Stimulated activated CD8-positive, alpha-beta memory T cell treated with anti-CD3 and anti-CD28 coated beads, Interleukin-15, amount 100 ng/mL, for 24 hours (primary cell): ENCODE data around the gene TRIOBP.
A peak's percentile ranks its signal among the peaks of the same experiment; 100 is the strongest.
"Not testable (repeated sequence)": the region's sequence is repeated elsewhere in the genome, so short reads cannot be mapped to it uniquely, and the experiment has no call there.

ENCODE experiments used
- DNase-seq: peaks from one replicate; pipeline ENCODE4 v3.0.0-alpha.2; 2020; ENCODE audit warnings: low read depth

The TRIOBP gene, protein sequence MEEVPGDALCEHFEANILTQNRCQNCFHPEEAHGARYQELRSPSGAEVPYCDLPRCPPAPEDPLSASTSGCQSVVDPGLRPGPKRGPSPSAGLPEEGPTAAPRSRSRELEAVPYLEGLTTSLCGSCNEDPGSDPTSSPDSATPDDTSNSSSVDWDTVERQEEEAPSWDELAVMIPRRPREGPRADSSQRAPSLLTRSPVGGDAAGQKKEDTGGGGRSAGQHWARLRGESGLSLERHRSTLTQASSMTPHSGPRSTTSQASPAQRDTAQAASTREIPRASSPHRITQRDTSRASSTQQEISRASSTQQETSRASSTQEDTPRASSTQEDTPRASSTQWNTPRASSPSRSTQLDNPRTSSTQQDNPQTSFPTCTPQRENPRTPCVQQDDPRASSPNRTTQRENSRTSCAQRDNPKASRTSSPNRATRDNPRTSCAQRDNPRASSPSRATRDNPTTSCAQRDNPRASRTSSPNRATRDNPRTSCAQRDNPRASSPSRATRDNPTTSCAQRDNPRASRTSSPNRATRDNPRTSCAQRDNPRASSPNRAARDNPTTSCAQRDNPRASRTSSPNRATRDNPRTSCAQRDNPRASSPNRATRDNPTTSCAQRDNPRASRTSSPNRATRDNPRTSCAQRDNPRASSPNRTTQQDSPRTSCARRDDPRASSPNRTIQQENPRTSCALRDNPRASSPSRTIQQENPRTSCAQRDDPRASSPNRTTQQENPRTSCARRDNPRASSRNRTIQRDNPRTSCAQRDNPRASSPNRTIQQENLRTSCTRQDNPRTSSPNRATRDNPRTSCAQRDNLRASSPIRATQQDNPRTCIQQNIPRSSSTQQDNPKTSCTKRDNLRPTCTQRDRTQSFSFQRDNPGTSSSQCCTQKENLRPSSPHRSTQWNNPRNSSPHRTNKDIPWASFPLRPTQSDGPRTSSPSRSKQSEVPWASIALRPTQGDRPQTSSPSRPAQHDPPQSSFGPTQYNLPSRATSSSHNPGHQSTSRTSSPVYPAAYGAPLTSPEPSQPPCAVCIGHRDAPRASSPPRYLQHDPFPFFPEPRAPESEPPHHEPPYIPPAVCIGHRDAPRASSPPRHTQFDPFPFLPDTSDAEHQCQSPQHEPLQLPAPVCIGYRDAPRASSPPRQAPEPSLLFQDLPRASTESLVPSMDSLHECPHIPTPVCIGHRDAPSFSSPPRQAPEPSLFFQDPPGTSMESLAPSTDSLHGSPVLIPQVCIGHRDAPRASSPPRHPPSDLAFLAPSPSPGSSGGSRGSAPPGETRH (N-terminal part only)

DNA sequence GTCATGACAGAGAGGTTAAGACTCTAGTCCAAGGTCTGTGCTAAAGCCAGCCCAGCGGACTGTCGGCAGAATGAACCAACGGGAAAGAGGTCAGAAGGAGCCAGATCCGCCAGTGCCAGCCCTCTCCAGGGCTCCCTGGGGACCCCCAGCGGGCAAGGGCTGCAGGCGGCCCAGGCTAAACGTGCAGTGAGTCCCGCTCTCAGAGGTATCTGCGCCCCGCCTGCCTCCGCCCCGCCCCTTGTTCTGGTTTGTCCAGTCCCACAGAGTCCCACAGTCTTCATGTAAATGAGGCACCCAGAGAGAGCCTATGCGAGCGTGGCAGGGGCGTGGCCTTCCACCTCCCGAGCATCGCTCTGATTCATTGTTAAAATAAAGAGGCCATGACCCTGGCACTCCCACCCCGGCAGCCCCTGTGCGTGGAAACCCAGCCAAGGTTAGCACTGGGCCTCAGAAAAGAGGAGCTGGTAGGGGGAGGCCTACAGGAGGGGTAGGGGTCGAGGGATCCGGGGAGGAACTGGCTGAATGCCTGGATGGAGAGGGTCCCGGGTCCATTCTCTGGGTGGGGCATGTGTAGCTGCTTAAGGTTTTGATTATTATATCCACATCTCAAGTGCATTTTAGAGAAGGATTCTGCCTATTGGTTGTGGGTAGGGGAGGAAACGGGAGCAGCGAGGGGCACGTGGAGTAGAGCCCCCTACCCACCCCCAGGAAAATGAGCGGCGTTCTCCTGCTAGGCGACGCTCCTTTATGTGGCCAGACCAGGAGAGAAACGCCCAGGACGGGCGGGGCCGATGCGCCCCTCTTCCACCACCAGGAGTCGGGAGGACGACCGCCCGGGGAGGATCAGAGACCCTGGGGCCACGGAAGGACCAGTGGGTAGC is at the start of gene TRIOBP:
Gene TRIOBP (plus strand): TSS at position 392 of the 881 bp plus-strand sequence. CDS start 4,318 bp downstream, outside the sequence.
- DNase-seq, result peak; percentile 60

- DNase-seq, result no peak
Measured at GRCh38 chr22:37647317-37647716, 49.5 kb upstream of the TRIOBP start.

GRCh38 chr22:37647928-37648327 is 48.9 kb upstream of the TRIOBP start:
- no peak for DNase-seq

DNA sequence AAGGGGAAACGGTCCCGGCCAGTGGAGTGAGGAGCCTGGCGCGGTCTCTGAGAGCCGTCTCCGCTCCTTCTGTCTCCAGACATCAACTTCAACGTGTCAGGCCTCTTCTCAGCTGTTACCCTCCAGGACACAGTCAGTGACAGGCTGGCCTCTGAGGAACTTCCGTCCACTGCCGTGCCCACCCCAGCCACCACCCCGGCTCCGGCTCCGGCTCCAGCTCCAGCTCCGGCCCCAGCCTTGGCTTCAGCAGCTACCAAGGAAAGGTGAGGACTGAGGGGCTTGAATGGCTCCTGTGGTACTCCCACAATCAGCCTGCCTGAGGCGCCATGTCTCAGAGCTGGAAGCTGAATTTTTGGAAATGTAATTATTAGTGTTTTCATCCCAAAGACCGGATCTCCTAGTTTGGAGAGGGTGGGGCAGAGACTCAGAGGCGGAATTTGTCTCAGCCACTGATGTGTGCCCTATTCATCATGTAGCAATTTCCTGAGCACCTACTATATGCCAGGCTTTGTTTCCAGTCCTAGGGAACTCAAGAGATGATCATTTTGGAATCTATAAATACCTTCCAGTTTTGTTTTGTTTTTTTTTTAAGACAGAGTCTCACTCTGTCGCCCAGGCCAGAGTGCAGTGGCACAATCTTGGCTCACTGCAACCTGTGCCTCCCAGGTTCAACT is 46.2 kb upstream of the TRIOBP start:
- no peak for DNase-seq

- DNase-seq, result no peak
Measured at GRCh38 chr22:37654563-37655251, 42.1 kb upstream of the TRIOBP start.

- DNase-seq, result no peak
Measured at GRCh38 chr22:37655252-37655563, 41.6 kb upstream of the TRIOBP start.

GRCh38 chr22:37656583-37656982 is 40.3 kb upstream of the TRIOBP start:
- not testable (repeated sequence) for DNase-seq

DNA sequence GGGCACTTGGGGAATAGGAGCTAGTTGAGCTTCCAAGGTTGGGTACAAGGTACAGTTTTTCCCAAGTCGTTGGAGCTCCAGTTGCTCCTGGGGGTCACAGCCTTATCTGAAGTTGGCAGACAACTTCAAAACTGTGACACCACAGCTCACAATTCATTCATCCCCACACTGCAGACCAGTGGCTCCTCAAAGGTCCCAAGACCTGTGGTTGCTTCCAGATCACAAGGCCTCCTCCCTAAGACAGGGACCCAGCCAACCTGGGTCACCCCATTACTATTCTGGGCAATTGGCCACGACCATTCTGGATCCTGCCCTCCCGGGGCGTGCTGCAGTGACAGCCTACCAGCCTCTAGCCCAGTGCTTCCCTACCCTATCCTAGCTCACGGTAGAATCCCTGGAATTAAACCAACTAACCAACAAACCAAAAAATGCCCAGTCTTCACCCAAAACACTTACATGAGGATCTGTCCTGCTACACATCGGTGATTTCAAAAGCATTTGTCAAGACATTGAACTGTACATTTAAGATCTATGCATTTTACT is 39.2 kb upstream of the TRIOBP start:
- no peak for DNase-seq

- peak; percentile 96 for DNase-seq
Measured at GRCh38 chr22:37658133-37659065, 38.4 kb upstream of the TRIOBP start, which contains the start of gene PDXP. Gene PDXP, plus strand, starts transcription at chr22:37658723. Its CDS starts 60 bp downstream, at chr22:37658783.

DNA sequence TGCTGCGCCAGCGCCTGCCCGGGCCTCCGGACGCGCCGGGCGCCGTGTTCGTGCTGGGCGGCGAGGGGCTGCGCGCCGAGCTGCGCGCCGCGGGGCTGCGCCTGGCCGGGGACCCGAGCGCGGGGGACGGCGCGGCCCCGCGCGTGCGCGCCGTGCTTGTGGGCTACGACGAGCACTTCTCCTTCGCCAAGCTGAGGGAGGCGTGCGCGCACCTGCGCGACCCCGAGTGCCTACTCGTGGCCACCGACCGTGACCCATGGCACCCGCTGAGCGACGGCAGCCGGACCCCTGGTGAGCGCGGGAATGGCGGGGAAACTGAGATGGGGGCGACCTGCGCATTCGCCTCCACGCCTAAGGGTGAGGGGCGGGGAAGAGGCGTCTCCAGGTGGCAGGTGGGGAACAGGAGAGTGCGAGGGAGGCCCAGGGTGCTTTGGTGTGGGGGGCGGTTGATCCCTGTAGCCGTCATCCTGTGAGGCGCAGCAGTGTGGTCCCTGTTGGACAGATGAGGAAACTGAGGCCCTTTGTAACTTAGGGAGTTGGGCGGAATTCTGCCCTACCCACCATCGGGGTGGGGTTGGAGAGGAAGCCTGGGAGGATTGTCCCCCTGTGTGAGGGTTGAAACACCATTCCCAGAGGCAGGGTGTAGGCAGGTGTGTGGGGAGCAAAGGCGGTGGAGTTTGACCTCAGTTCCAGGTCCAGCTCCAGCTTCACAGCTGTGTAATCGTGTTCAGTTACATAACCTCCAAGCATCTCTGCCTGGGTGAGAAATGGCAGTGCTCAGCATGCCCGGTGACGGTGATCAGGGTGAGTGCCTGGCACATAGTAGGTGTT is 37.6 kb upstream of the TRIOBP start:
- no peak for DNase-seq

- no peak for DNase-seq
Measured at GRCh38 chr22:37659897-37660708, 36.7 kb upstream of the TRIOBP start.

DNA sequence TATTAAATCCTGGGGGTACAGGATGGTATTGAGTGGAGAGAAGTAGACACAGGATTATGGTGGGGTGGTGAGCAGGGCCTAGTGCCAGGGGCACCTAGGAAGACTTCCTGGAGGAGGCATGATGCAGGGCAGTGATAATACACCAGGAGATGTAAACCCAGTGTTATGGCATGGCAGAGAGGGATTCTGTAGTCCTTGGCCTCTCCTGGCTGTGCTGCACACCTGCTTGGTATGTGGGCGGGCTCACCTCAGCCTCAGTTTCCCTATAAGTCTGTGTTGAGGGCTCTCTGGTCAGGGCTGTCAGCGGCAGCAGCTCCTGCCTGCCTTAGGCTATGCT is 36.2 kb upstream of the TRIOBP start:
- DNase-seq, result no peak

DNA sequence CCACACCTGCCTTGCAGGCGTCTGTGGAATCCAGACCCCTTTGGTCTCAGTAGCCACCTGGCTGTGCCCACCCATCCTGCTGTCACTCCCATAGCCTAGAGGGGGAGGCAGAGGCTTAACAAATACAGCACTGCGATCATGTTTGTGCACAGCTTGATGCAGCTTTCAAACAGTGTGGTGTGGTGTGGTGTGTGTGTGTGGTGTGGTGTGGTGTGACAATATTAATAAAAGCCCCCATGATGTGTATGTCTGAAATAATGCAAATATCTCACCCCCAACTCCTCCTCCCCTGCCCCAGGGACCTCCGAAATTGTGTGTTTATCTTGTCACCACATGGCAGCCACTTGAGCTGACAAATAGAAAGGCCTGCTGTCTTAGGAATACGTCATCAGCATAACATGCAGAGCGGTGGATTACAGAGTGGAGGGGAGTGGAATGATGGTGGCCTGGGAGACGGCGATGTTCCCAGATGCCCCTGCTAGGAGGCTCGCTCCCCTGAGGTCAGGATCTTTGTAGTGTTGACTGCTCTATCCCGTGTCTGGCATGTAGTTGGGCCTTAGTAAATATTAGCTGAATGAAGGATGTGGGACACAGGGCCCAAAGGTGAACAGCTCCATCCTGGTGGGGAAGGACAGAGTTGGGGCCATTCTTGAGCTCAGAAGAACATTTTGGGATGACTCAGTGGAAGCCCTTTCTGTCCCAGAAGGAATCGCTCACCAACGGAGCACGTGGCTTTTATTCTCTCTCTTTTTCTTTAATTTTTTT is 35.5 kb upstream of the TRIOBP start:
- DNase-seq, result no peak

DNA sequence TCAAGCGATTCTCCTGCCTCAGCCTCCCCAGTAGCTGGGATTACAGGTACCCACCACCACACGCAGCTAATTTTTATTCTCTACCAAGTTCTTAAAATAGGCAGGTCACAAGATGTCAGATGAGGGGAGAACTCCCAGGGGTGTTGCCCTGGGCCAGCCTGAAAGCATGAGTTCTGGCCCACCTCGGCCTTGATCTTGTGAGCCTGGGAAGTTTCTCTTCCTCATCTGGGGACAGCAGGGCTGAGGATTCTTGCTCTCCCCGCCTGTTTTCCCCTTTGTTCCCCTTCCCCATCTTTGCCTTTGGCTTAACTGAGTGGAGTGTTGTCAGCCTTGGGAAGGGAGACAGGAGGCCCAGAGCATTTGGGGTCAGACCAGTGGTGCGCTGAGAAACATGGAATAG is 34.8 kb upstream of the TRIOBP start:
- DNase-seq, result no peak

DNA sequence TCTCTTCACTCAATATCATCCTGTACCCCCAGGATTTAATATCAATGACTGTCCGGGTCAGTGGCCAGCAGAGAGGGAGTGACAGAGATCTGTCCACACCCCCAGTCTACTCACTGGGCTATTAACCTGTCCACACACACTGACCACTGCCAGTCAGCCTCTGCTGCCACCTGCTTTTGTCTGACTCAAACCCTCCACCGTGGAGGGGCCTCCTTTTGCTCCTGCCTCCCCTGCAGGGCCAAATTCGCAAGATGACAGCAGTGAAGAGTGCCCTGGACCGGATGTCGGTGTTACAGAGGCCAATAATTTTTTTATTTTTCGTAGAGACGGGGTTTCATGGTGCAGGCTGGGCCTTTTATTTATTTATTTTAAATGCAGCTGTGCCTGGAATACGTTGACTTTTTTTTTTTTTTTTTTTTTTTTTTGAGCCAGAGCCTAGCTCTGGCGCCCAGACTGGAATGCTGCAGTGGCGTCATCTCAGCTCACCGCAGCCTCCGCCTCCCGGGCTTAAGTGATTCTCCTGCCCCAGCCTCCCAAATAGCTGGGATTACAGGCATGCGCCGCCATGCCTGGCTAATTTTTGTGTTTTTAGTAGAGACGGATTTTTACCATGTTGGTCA is 33.2 kb upstream of the TRIOBP start:
- DNase-seq, result no peak
